ENCODE results near the gene DUOX1.
"Not testable (repeated sequence)": the region's sequence is repeated elsewhere in the genome, so short reads cannot be mapped to it uniquely, and the experiment has no call there.

Gene DUOX1

DNA sequence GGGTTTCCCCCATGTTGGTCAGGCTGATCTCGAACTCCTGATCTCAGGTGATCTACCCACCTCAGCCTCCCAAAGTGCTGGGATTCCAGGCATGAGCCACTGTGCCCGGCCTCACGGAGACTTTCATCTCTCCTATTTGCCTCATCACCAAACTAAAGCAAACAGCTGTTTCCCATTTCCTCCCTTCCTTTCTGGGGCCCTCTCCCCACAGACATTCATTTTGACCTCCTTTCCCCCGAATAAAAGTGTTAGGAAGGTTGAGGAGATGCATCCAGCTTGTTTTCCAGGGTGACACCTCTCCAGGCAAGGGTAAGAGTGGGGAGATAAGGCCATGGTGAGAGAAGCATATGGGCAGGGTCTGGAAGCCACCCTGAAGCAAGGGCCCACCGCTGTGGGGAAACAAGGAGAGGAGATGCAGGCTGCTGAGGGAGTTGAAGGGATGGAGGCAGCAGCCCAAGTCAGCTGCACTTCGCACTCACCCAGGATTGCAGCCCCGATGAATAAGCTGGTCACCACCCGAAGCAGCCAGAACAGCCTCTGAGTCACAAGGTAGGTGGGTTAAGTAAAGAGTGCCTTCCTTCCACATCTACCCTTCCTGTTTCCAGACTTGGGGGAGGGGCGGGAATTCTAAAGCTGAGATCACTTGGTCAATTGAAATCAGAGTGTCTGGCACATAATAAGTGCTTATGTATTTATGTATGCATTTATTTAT is 7.9 kb upstream of the DUOX1 start:
- peak; percentile 2 for DNase-seq

DNA sequence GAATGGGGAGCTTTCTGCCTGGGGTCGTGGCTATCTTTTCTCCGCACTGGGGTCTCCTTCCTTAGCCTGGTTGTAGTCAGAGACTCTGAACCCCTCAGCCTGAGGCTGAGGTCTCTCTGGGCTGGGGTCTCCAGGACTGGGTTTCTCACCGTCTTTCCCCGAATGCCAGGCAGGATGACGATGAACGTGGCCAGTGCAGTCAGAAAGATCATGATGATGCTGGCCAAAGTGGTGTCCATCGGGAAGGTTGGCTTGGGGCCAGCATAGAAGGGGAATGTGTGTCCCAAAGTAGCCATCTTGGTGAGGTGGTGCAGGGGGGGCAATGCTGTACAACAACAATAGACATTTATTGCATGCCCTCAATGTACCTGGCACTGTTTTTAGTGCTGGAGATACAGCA is 7.1 kb upstream of the DUOX1 start:
- DNase-seq: no peak

DNA sequence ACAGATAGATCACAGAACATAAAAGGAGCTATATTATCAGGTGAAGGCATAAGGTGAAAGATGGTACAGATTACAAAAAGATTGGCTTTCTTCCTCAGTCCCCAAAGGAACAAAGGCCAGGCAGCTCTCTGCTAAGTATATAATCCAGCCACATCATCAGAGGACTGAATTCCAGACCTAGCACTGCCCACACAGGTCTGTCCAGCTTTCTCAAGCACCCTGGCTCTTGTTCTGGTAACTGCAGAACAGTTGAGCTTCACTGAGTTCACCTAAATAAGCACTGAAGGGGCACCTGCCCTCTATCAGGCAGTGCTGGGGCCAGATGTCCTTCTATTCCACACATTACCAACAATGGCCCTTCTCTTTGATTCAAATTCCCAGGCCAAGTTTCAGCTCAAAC is 6.4 kb upstream of the DUOX1 start:
- DNase-seq: no peak

DNA sequence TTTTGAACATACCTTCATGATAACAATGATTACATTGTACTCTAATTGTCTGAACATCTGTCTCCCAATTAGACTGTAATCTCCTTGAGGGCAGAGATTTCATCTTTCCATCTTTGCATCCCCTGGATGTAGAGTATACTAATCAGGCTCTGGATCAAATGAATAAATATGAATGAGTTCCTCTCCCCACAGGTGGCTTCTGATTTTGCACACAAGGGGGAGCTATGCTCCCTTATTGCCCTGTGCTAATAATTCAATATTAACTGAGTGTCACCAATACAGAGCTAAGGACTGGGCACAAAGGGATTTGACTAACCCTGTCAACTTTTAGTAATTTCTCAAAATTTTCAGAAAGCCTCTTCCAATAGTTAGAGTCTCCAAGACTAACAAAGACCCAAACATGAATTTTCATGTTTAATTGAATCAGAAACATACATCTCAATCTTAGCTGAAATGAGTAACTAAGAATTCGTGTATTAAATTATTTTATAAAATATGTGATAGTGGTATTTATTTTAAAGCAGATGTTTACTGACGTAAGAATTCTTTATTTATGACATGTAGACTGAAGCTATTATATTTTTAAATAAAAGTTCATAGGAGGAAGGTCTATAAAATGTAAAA is 3.1 kb upstream of the DUOX1 start:
- DNase-seq: peak; percentile 1

- no peak for DNase-seq
Measured at GRCh38 chr15:45128971-45129639, 689 bp upstream of the DUOX1 start.

- no peak for DNase-seq
Measured at GRCh38 chr15:45130291-45131000, 652 bp downstream of the DUOX1 start.

DNA sequence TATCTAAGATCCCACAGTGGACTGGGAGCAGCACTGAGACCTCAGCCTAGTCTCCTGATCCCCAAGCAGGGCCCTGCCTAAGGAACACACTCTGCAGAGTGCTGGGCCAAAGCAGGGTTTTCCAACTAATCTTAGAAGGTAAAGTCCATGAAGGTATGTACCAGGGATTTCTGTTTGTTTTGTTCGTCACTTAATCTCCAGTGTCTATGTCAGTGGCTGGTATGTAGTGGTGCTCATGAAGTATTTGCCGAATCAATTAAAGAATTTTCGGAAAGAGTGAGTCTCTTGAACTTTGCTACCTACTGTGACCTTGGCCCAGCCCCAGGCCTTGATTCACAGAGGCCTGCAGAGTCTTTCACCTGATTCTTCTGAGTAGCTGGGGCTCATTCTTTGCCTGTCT is 1.7 kb downstream of the DUOX1 start:
- no peak for DNase-seq

- DNase-seq: no peak
Measured at GRCh38 chr15:45132844-45133560, 3.2 kb downstream of the DUOX1 start.

DNA sequence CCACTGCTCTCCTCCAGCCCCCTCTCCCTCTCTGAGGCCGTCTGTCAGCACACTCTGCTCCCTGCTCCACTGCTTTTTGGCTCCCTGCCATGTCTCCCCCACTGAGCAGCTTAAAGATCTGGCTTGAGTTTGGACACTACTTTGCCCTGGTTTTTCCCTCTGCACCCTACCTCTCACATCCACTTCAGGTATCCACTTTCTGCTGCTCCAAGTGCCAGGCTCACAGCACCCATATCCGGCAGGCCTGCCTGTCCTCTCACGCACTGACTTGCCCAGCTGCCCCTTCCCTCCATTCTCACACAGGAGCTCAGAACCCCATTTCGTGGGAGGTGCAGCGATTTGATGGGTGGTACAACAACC is 3.7 kb downstream of the DUOX1 start:
- DNase-seq: no peak

GRCh38 chr15:45134046-45134445 is 4.3 kb downstream of the DUOX1 start:
- DNase-seq: no peak

GRCh38 chr15:45134682-45135604 is 5.1 kb downstream of the DUOX1 start:
- no peak for DNase-seq

DNA sequence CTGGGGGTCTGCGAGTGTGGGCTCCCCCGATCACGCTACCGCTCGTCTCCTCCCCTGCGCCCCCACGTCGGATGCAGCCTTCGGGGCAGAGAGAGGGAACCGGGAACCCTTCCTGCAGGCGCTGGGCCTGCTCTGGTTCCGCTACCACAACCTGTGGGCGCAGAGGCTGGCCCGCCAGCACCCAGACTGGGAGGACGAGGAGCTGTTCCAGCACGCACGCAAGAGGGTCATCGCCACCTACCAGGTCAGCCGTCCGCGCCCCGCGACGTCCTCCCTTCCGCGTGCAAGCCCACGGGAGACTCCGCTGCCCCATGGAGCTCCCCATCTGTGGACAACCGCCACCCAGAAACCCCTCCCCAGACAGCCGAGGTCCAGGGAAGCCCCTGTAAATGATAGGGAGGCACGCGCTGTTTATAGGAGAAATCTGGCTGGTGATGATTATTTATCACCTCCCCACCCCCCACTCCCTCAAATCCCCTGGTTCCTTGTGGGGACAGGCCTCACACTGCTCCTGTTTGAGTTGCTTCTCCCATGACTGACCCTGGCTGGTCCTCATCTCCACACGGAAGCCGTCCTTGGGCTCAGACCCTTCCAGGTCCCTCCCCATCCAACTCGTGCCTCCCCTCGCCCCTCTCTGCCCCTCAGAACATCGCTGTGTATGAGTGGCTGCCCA is 6.0 kb downstream of the DUOX1 start:
- not testable (repeated sequence) for DNase-seq

DNA sequence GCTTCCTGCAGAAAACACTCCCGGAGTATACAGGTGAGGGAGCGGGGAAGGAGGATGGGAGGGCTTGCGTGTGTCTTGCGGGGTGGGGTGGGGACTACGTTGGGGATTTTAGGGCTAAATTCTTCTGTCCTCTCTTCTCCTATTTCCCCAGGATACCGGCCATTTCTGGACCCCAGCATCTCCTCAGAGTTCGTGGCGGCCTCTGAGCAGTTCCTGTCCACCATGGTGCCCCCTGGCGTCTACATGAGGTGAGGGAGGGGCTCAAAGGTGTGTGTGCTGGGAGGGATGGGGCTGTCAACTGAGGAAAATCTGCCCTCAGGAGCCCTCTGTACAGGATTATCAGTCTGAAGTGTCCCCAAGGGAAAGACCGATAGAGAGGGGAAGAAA is 6.6 kb downstream of the DUOX1 start:
- DNase-seq: no peak

DNA sequence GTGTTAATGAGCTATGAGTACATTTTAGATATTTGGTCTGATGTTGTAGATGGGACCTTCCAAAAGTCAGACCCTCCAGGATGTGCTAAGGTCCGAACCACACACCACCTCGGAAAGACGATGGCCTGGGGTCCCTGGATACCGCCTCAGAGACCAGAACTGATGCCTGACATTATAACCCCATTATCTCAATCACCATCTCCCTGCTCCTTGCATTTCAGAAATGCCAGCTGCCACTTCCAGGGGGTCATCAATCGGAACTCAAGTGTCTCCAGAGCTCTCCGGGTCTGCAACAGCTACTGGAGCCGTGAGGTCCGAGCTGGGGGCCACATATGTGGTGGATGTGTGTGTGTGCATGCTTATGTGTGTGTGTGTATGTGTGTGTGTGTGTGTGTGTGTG is 7.9 kb downstream of the DUOX1 start:
- DNase-seq: no peak

DNA sequence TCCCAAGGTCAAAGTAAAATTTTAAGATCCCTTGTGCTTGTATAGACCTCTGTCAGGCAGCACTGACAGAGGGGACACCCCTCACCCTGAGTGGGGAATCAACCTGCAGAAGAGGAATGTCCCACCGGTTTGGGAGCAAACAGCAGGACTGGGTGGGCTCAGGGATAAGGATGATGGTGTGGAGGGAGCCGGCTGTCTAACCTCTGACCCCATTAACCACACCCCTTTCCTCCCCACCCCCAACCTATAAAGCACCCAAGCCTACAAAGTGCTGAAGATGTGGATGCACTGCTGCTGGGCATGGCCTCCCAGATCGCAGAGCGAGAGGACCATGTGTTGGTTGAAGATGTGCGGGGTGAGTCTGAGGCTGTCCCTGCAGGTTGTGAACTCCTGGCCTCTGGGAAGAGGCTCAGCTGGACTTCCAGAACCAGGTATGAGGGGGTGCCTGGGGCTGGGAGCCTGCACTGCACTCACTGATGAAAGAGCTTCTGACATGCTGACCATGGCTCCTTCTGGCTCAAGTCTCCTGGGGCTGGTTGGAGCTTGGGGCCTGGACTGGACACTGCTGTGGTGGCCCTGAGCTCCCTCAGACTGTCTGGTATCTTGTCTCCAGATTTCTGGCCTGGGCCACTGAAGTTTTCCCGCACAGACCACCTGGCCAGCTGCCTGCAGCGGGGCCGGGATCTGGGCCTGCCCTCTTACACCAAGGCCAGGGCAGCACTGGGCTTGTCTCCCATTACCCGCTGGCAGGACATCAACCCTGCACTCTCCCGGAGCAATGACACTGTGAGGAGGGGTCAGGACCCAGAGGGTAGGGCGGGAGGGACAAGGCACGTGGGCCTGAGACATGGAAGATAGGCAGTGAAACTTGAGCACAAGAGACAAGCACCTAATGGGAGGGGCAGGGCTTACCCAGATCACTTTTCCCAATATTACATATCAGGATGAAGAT is 9.3 kb downstream of the DUOX1 start:
- no peak for DNase-seq

DNA sequence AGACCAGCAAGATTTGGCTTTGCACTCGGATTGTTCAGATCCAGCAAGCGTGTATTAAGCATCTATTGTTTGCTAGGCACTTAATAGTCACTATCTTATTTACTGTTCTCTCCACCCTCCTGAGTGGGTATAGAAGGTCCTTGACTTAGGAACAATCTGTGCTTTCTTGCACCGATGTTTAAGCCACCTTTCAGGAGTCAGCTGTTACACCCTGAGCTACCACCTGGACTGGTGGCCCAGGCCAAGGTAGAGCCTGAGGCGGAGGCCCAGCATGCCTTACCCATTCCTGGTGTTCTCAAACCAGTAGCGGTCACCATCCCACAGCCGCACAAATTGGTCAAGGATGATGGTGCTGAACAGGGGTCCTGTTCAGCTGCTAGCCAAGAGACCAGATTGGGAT is 10.0 kb downstream of the DUOX1 start:
- DNase-seq: no peak

GRCh38 chr15:45140557-45141250 is 10.9 kb downstream of the DUOX1 start:
- DNase-seq: no peak

DNA sequence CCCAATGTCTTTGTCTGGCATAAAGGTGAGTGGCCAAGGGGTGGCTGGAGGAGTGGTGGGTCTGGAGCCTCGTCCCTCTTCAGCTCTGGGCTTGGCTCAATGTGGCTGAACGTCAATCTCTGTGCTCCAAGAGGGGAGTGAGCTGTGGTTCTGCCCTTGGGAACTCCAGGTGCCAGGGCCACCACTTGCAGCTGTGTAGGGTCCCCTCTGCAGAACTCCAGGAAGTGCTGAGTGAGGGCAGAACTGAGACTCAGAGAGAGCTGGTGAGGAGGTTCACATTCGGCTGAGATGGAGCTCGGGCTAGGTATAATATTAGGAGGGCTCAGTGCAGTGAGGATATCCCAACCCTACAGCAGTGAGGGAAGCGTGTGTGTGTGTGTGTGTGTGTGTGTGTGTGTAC is 11.6 kb downstream of the DUOX1 start:
- no peak for DNase-seq

DNA sequence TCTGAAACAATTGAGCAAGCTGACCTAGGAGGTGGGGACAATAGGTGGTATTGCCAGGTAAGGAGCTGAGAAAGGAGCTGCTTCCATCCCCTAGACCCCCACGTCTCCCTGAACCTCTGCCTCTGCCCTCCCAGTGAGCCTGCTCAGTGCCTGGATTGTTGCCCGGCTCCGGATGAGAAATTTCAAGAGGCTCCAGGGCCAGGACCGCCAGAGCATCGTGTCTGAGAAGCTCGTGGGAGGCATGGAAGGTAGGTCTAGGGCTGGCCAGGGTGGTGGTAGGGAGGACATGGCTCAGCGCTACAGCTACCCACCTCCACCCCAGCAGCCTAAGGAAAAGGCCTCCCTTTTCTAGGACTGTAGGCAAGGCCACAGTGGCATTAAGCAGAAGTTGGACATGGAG is 13.3 kb downstream of the DUOX1 start:
- DNase-seq: no peak

GRCh38 chr15:45143946-45144345 is 14.2 kb downstream of the DUOX1 start:
- DNase-seq: no peak

Data from MV-4-11 (cell line).